ENCODE measurements around the gene TXNIP. TPM values are rescaled to one million over a fixed set of nuclear protein-coding genes. Genes with fewer than 3 reads are reported as not detected.

Gene TXNIP
- total RNA-seq, 3 donors from 2014 or later (not counting 1 experiment from before 2014, with no cell fraction given), result 984 to 1,724 (median 1,422) TPM

DNA sequence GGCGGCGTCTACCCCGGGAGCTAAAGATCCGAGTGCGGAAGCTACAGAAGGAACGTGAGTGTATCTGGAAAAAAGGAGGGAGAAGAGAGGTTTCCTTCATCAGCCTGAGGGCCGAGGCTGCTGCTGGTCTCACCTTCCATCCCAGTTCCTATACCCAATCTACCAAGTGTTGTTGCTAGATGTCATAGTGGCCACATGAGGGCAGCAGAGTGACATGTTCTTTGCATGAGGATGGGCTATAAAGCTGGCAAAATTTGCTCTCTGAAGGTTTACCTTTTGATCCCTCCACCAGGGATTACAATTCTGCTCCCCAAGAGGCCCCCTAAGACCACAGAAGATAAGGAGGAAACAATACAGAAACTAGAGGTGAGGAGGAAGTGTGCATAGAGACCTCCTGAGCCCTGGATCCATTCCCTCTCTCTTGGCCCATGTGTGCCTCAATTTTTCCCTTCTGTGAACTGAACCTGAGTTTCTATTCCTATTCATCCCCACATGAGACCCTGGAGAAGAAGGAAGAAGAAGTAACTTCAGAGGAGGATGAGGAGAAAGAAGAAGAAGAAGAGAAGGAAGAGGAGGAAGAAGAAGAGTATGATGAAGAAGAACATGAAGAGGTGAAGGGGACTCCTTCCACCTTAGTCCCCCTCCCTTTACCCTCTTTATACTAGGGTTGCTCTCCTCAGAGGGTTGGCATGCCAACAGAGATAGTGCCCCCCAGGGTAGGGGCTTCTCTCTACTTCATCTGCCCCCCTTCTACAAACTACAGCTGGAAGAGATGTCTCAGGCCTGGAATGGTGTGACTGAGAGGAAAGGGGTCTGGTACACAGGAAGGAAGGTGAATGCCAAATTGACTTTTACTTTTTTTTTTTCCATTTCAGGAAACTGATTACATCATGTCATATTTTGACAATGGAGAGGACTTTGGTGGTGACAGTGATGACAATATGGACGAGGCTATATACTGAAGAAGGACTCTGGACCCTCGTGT lies 18.6 kb downstream of the TXNIP start:
- Histone ChIP-seq H3K4me3 (ENCODE audit: low read length) (no peak overlapping the region), H3K9me3 (ENCODE audit: control insufficient read depth, insufficient read depth, low read length) (no peaks in the 10 kb centered on the region), H3K4me1 (ENCODE audit: control insufficient read depth, insufficient read depth, low read length) (peaks cover 53% of the 10 kb centered on the region), H3K27me3 (ENCODE audit: control insufficient read depth, insufficient read depth, low read length) (no peaks in the 10 kb centered on the region), H3K36me3 (ENCODE audit: control insufficient read depth, insufficient read depth, low read length) (peaks cover 6% of the 10 kb centered on the region), H3K27ac (ENCODE audit: low read length) (peak overlapping the region; percentile 97)
- WGBS (ENCODE audit: insufficient coverage), result 30% methylated on average over 9 of the region's 9 CpGs
- peak; percentile 37 to 61 (median 52) for ATAC-seq
- peak; percentile 62 to 94 for DNase-seq
- intact Hi-C loops (cut with micrococcal nuclease), result loop anchor here (1.0 to 5.0 kb wide), 7 partner anchors 13 to 130 kb away; partner anchors contain the start of genes ANKRD34A, NUDT17, POLR3GL and RBM8A
- Mint-ChIP-seq H3K4me1 (peaks cover 14 to 18% of the 10 kb centered on the region in 2 donors), H3K9me3 (no peaks in the 10 kb centered on the region), H3K27me3 (ENCODE audit: low read depth in 2 of 2) (no peaks in the 10 kb centered on the region), H3K4me3 (no peak overlapping the region), H3K27ac (no peak overlapping the region), H3K36me3 (no peaks in the 10 kb centered on the region)
- TF ChIP-seq CTCF (IDR thresholded peaks at IDR 0.05), result peak; percentile 86

- Mint-ChIP-seq H3K27me3 (ENCODE audit: low read depth in 2 of 2) (no peaks in the 10 kb centered on the region), H3K27ac (no peak overlapping the region), H3K4me1 (peaks cover 10 to 17% of the 10 kb centered on the region in 2 donors), H3K4me3 (no peak overlapping the region), H3K36me3 (no peaks in the 10 kb centered on the region), H3K9me3 (no peaks in the 10 kb centered on the region)
- Histone ChIP-seq H3K36me3 (ENCODE audit: control insufficient read depth, insufficient read depth, low read length) (peaks cover 6% of the 10 kb centered on the region), H3K27ac (ENCODE audit: low read length) (no peak overlapping the region), H3K4me1 (ENCODE audit: control insufficient read depth, insufficient read depth, low read length) (peaks cover 46% of the 10 kb centered on the region), H3K4me3 (ENCODE audit: low read length) (no peak overlapping the region), H3K27me3 (ENCODE audit: control insufficient read depth, insufficient read depth, low read length) (no peaks in the 10 kb centered on the region), H3K9me3 (ENCODE audit: control insufficient read depth, insufficient read depth, low read length) (no peaks in the 10 kb centered on the region)
- DNase-seq, result no peak
- no peak for ATAC-seq
- WGBS (ENCODE audit: insufficient coverage), result 92% methylated on average over 5 of the region's 5 CpGs
- TF ChIP-seq CTCF (IDR thresholded peaks at IDR 0.05), result no peak
- intact Hi-C loops (cut with micrococcal nuclease), result loop anchor here (1.0 to 5.0 kb wide), 4 partner anchors 36 to 130 kb away; partner anchors contain the start of genes NUDT17 and RBM8A
Observed at GRCh38 chr1:145977016-145977415, 19.4 kb downstream of the TXNIP start.

GRCh38 chr1:145975216-145975615 lies 21.2 kb downstream of the TXNIP start:
- WGBS (ENCODE audit: insufficient coverage), result 96% methylated on average over 4 of the region's 4 CpGs
- Histone ChIP-seq H3K27me3 (ENCODE audit: control insufficient read depth, insufficient read depth, low read length) (no peaks in the 10 kb centered on the region), H3K4me1 (ENCODE audit: control insufficient read depth, insufficient read depth, low read length) (peaks cover 32% of the 10 kb centered on the region), H3K4me3 (ENCODE audit: low read length) (no peak overlapping the region), H3K36me3 (ENCODE audit: control insufficient read depth, insufficient read depth, low read length) (peaks cover 6% of the 10 kb centered on the region), H3K9me3 (ENCODE audit: control insufficient read depth, insufficient read depth, low read length) (no peaks in the 10 kb centered on the region), H3K27ac (ENCODE audit: low read length) (no peak overlapping the region)
- ATAC-seq (no peak), DNase-seq (no peak)
- no peaks in the 10 kb centered on the region for H3K27me3 Mint-ChIP-seq (ENCODE audit: low read depth in 2 of 2)
- no peak for TF ChIP-seq CTCF (IDR thresholded peaks at IDR 0.05)
- H3K9me3 Mint-ChIP-seq, result no peaks in the 10 kb centered on the region
- intact Hi-C loops (cut with micrococcal nuclease), result loop anchor here (5.0 kb wide), 2 partner anchors 48 to 128 kb away; partner anchors contain the start of genes NUDT17 and RBM8A
- no peaks in the 10 kb centered on the region for H3K36me3 Mint-ChIP-seq
- H3K27ac Mint-ChIP-seq, result peak overlapping the region in 1 of 2 donors; percentile 54
- H3K4me3 Mint-ChIP-seq, result no peak overlapping the region
- H3K4me1 Mint-ChIP-seq, result peaks cover 4 to 23% of the 10 kb centered on the region in 2 donors

Data from natural killer cell (primary cell).